Measurements from ENCODE around the gene FRMD4A. TPM values are rescaled to one million over a fixed set of nuclear protein-coding genes. Genes with fewer than 3 reads are reported as not detected.

Gene FRMD4A
- total and polyA plus RNA-seq, 2 of the 4 experiments (the other 2 are of a cell fraction): 30.3 to 68.8 TPM

GRCh38 chr10:14311206-14311957 lies 19.3 kb downstream of the FRMD4A start:
- Histone ChIP-seq H3K23ac (ENCODE audit: low read depth, low read length) (no peak overlapping the region), H2BK20ac (ENCODE audit: low read depth, low read length) (no peak overlapping the region), H3K79me1 (ENCODE audit: low read depth in 1 of 2, low read length in 2 of 2) (no peaks in the 10 kb centered on the region), H3K9me3 (ENCODE audit: control insufficient read depth, insufficient read depth, low read length) (no peaks in the 10 kb centered on the region; the same call in 1 of the 2 replicates), H2AFZ (replicated peaks; ENCODE audit: low read length, poor library complexity) (no peak overlapping the region), H3K4ac (ENCODE audit: low read depth, low read length) (no peak overlapping the region), H3K4me1 (ENCODE audit: control insufficient read depth, insufficient read depth, low read length) (no peaks in the 10 kb centered on the region), H3K56ac (ENCODE audit: extremely low read depth, insufficient read depth, low read length) (no peak overlapping the region), H3K14ac (replicated peaks; ENCODE audit: low read depth, low read length) (no peak overlapping the region), H4K91ac (ENCODE audit: insufficient read depth, low read depth, low read length) (no peak overlapping the region), H3K9ac (ENCODE audit: low read depth, low read length) (no peak overlapping the region), H2BK120ac (ENCODE audit: low read depth, low read length) (no peak overlapping the region), H4K8ac (ENCODE audit: low read depth in 2 of 2, low read length in 2 of 2) (no peak overlapping the region), H4K20me1 (ENCODE audit: insufficient read depth, low read length) (no peaks in the 10 kb centered on the region), H2AK9ac (replicated peaks; ENCODE audit: low read depth, low read length, poor library complexity) (no peak overlapping the region), H2BK5ac (ENCODE audit: low read depth, low read length, poor library complexity, severe bottlenecking) (no peak overlapping the region), H3K27ac (ENCODE audit: insufficient read depth, low read length) (no peak overlapping the region), H3K18ac (ENCODE audit: low read depth, low read length) (no peak overlapping the region), H3K27me3 (ENCODE audit: control insufficient read depth, insufficient read depth, low read length) (peaks cover 60% of the 10 kb centered on the region), H2BK15ac (ENCODE audit: low read depth, low read length) (no peak overlapping the region), H3K4me3 (ENCODE audit: insufficient read depth, low read depth, low read length) (no peak overlapping the region), H3K9me1 (ENCODE audit: insufficient read depth, low read length) (no peaks in the 10 kb centered on the region), H2AK5ac (ENCODE audit: low read depth, low read length) (no peak overlapping the region), H3K36me3 (ENCODE audit: control insufficient read depth, insufficient read depth, low read length) (no peaks in the 10 kb centered on the region), H3K4me2 (ENCODE audit: low read depth, low read length) (no peak overlapping the region), H4K5ac (ENCODE audit: low read depth, low read length) (no peak overlapping the region)
- in situ Hi-C loops (cut with MboI; ENCODE audit: low sequenced_read_pairs): no loop called here
- POLR2A ChIA-PET (ENCODE audit: unreplicated experiment): no interaction called here
- TF ChIP-seq RAD21 (IDR thresholded peaks at IDR 0.05; ENCODE audit: low read length): no peak
- no peak for TF ChIP-seq CEBPB (IDR thresholded peaks at IDR 0.05; ENCODE audit: low read depth, low read length)
- TF ChIP-seq USF2 (IDR thresholded peaks at IDR 0.05; ENCODE audit: low read depth, low read length): no peak
- TF ChIP-seq CTCF (conservative IDR thresholded peaks at IDR 0.05; ENCODE audit: low read depth, low read length): no peak
- TF ChIP-seq BHLHE40 (IDR thresholded peaks at IDR 0.05; ENCODE audit: low read depth, low read length): no peak
- TF ChIP-seq POLR2A (IDR thresholded peaks at IDR 0.05; ENCODE audit: low read depth, low read length): no peak
- TF ChIP-seq CHD1 (IDR thresholded peaks at IDR 0.05; ENCODE audit: low read depth, low read length): no peak
- TF ChIP-seq FOS (IDR thresholded peaks at IDR 0.05; ENCODE audit: low read depth, low read length): no peak
- no peak for TF ChIP-seq RFX5 (IDR thresholded peaks at IDR 0.05; ENCODE audit: low read depth, low read length)
- no peak for TF ChIP-seq ELK1 (IDR thresholded peaks at IDR 0.05; ENCODE audit: borderline replicate concordance, low read depth, low read length)
- TF ChIP-seq RCOR1 (IDR thresholded peaks at IDR 0.05; ENCODE audit: insufficient replicate concordance, low read length): no peak
- dilution Hi-C loops (cut with HindIII; ENCODE audit: low sequenced_read_pairs, unreplicated experiment): no loop called here
- 71% methylated on average over 1 of the region's 6 CpGs; no CpG with 5 or more reads in 1 of the 2 experiments for WGBS, 2 experiments (ENCODE audit: extremely low coverage in 2 of 2, insufficient read length in 1 of 2)
- DNase-seq (no peak), ATAC-seq (ENCODE audit: low read depth) (no peak)
- intact Hi-C loops (cut with micrococcal nuclease): no loop called here
- CTCF ChIA-PET: interaction anchor here (1.4 kb wide), 1 partner anchor 9 kb away, joined by 4 read pairs; no protein-coding TSS in a partner anchor
- BruUV-seq (replicated peaks): no TSS peak

Measured in IMR-90 (cell line).